Activated CD8-positive, alpha-beta memory T cell treated with anti-CD3 and anti-CD28 coated beads, Interleukin-2, amount 50 U/mL, for 24 hours (primary cell): ENCODE data around the gene STK11.

Experiments used
- DNase-seq: peaks from one replicate; pipeline ENCODE4 v3.0.0-alpha.2; 2020; ENCODE audit errors: extremely low read depth

STK11 gene

GRCh38 chr19:1205114-1206099 is at the start of gene STK11:
Gene STK11, plus strand, starts transcription at chr19:1205778. Its CDS starts 1,136 bp downstream, at chr19:1206914.
- peak; percentile 97 for DNase-seq

- DNase-seq, result no peak
Observed at GRCh38 chr19:1156305-1156801, 49.2 kb upstream of the STK11 start.

- no peak for DNase-seq
Observed at GRCh38 chr19:1156830-1157615, 48.6 kb upstream of the STK11 start.

- no peak for DNase-seq
Observed at GRCh38 chr19:1157931-1158884, 47.4 kb upstream of the STK11 start.

GRCh38 chr19:1158885-1159448 is 46.6 kb upstream of the STK11 start:
- no peak for DNase-seq

GRCh38 chr19:1159864-1160595 is 45.5 kb upstream of the STK11 start:
- no peak for DNase-seq

- DNase-seq, result no peak
Observed at GRCh38 chr19:1161716-1162115, 43.9 kb upstream of the STK11 start.

GRCh38 chr19:1162404-1163282 is 42.9 kb upstream of the STK11 start:
- no peak for DNase-seq

GRCh38 chr19:1163283-1163933 is 42.2 kb upstream of the STK11 start:
- no peak for DNase-seq

- DNase-seq, result no peak
Observed at GRCh38 chr19:1163934-1164683, 41.5 kb upstream of the STK11 start.

- DNase-seq, result no peak
Observed at GRCh38 chr19:1164684-1165531, 40.7 kb upstream of the STK11 start.

- no peak for DNase-seq
Observed at GRCh38 chr19:1166872-1167573, 38.6 kb upstream of the STK11 start.

GRCh38 chr19:1167687-1168571 is 37.6 kb upstream of the STK11 start:
- DNase-seq, result no peak

- no peak for DNase-seq
Observed at GRCh38 chr19:1168572-1169410, 36.8 kb upstream of the STK11 start.

GRCh38 chr19:1169411-1169791 is 36.2 kb upstream of the STK11 start:
- DNase-seq, result no peak
